ENCODE data around the gene ANXA6. TPM values are rescaled to one million over a fixed set of nuclear protein-coding genes. Genes with fewer than 3 reads are reported as not detected.

The ANXA6 gene
- total and polyA plus RNA-seq, 2 of the 4 experiments (the other 2 are of a cell fraction): 355 to 610 TPM

- peak overlapping the region; percentile 97 for H2BK5ac ChIP-seq (ENCODE audit: low read depth, low read length, poor library complexity, severe bottlenecking)
- peaks cover 3% of the 10 kb centered on the region; the same call in 1 of the 2 replicates for H4K20me1 ChIP-seq (ENCODE audit: insufficient read depth, low read length)
- intact Hi-C loops (cut with micrococcal nuclease) (loop anchor here (1.0 kb wide), 1 partner anchor 8 kb away; no protein-coding TSS in a partner anchor), in situ Hi-C loops (cut with MboI; ENCODE audit: low sequenced_read_pairs) (no loop called here), dilution Hi-C loops (cut with HindIII; ENCODE audit: low sequenced_read_pairs, unreplicated experiment) (no loop called here)
- H4K91ac ChIP-seq (ENCODE audit: insufficient read depth, low read depth, low read length): peak overlapping the region; percentile 77; the same call in 1 of the 2 replicates
- no peaks in the 10 kb centered on the region for H3K9me3 ChIP-seq (ENCODE audit: control insufficient read depth, insufficient read depth, low read length)
- peak overlapping the region; percentile 22 for H3K27ac ChIP-seq (ENCODE audit: insufficient read depth, low read length)
- peak overlapping the region; percentile 89; the same call in 1 of the 2 replicates for H2BK120ac ChIP-seq (ENCODE audit: low read depth, low read length)
- no TSS peak for BruUV-seq (replicated peaks)
- no peak overlapping the region; the same call in 1 of the 2 replicates for H2AK5ac ChIP-seq (ENCODE audit: low read depth, low read length)
- CTCF ChIA-PET: interaction anchor here (1.6 kb wide), 1 partner anchor 41 kb away, joined by 6 read pairs; no protein-coding TSS in a partner anchor
- no peaks in the 10 kb centered on the region for H3K27me3 ChIP-seq (ENCODE audit: control insufficient read depth, insufficient read depth, low read length)
- no peak overlapping the region for H2AFZ ChIP-seq (replicated peaks; ENCODE audit: low read length, poor library complexity)
- no peak overlapping the region for H3K4me3 ChIP-seq (ENCODE audit: insufficient read depth, low read depth, low read length)
- H3K56ac ChIP-seq (ENCODE audit: extremely low read depth, insufficient read depth, low read length): peak overlapping the region; percentile 80; the same call in 1 of the 2 replicates
- peak; percentile 24 for TF ChIP-seq RCOR1 (IDR thresholded peaks at IDR 0.05; ENCODE audit: insufficient replicate concordance, low read length)
- peak; percentile 67 for TF ChIP-seq CEBPB (IDR thresholded peaks at IDR 0.05; ENCODE audit: low read depth, low read length)
- TF ChIP-seq FOS (IDR thresholded peaks at IDR 0.05; ENCODE audit: low read depth, low read length): peak; percentile 47; the same call in 1 of the 2 replicates
- no peak for TF ChIP-seq NFE2L2 (IDR thresholded peaks at IDR 0.05; ENCODE audit: low read depth, low read length)
- peaks cover 22% of the 10 kb centered on the region for H3K4me1 ChIP-seq (ENCODE audit: control insufficient read depth, insufficient read depth, low read length)
- no peak overlapping the region for H3K23ac ChIP-seq (ENCODE audit: low read depth, low read length)
- ATAC-seq (ENCODE audit: low read depth) (peak; percentile 12), DNase-seq (peak; percentile 86)
- H3K9ac ChIP-seq (ENCODE audit: low read depth, low read length): no peak overlapping the region
- H4K5ac ChIP-seq (ENCODE audit: low read depth, low read length): no peak overlapping the region
- H2BK15ac ChIP-seq (ENCODE audit: low read depth, low read length): no peak overlapping the region
- no peak overlapping the region; the same call in 1 of the 2 replicates for H3K18ac ChIP-seq (ENCODE audit: low read depth, low read length)
- H3K4ac ChIP-seq (ENCODE audit: low read depth, low read length): peak overlapping the region; percentile 87; the same call in 1 of the 2 replicates
- peak overlapping the region; percentile 93; the same call in 1 of the 2 replicates for H3K14ac ChIP-seq (replicated peaks; ENCODE audit: low read depth, low read length)
- H3K79me1 ChIP-seq (ENCODE audit: low read depth in 1 of 2, low read length in 2 of 2): peaks cover 0 to 13% of the 10 kb centered on the region in 2 experiments; a peak in 1 of 4 replicates
- WGBS, 2 experiments (ENCODE audit: extremely low coverage in 2 of 2, insufficient read length in 1 of 2): no CpG with 5 or more reads among the region's 2 CpGs
- H3K9me1 ChIP-seq (ENCODE audit: insufficient read depth, low read length): peaks cover 26% of the 10 kb centered on the region
- peak overlapping the region; percentile 87; the same call in 1 of the 2 replicates for H3K4me2 ChIP-seq (ENCODE audit: low read depth, low read length)
- peak overlapping the region in 1 of 2 experiments; percentile 89; a peak in 1 of 4 replicates for H4K8ac ChIP-seq (ENCODE audit: low read depth in 2 of 2, low read length in 2 of 2)
- H3K36me3 ChIP-seq (ENCODE audit: control insufficient read depth, insufficient read depth, low read length): no peaks in the 10 kb centered on the region
- POLR2A ChIA-PET (ENCODE audit: unreplicated experiment): interaction anchor here (0.6 kb wide), 1 partner anchor 34 kb away, joined by 3 read pairs; no protein-coding TSS in a partner anchor
- peak overlapping the region; percentile 47 for H2AK9ac ChIP-seq (replicated peaks; ENCODE audit: low read depth, low read length, poor library complexity)
- peak overlapping the region; percentile 82; the same call in 1 of the 2 replicates for H2BK20ac ChIP-seq (ENCODE audit: low read depth, low read length)
Observed at GRCh38 chr5:151092762-151093161, 64.8 kb downstream of the ANXA6 start.

Data from IMR-90 (cell line).